WERI-Rb-1 (cell line): ENCODE measurements around the gene SAMD4A.
A peak's percentile ranks its signal among the peaks of the same experiment; 100 is the strongest.

Experiments used
- DNase-seq: peaks from one replicate; pipeline ENCODE4 v3.0.0-alpha.2; 2020
- H3K27ac ChIP-seq: fragments of 250-450 bp; sonication (Bioruptor Pico); 2 replicates; pipeline ENCODE4 v1.5.1; 2020; ENCODE audit warnings: mild to moderate bottlenecking, moderate library complexity
- H3K27me3 ChIP-seq: fragments of 250-450 bp; sonication (Bioruptor Pico); 2 replicates; pipeline ENCODE4 v1.5.1; 2021; ENCODE audit warnings: mild to moderate bottlenecking, low read depth, moderate library complexity; ENCODE audit not compliant: insufficient read depth, severe bottlenecking
- H3K36me3 ChIP-seq: fragments of 250-450 bp; sonication (Bioruptor Pico); 2 replicates; pipeline ENCODE4 v1.5.1; 2020; ENCODE audit warnings: mild to moderate bottlenecking, moderate library complexity
- H3K4me3 ChIP-seq: 2 replicates; pipeline ENCODE4 v1.5.1; 2011; ENCODE audit warnings: low read depth, mild to moderate bottlenecking, control low read depth, low read length
- H3K9me3 ChIP-seq: fragments of 250-450 bp; sonication (Bioruptor Pico); 2 replicates; pipeline ENCODE4 v1.5.1; 2021; ENCODE audit warnings: mild to moderate bottlenecking, moderate library complexity; ENCODE audit not compliant: severe bottlenecking
- TF ChIP-seq, protein P1 (sequence below): IDR thresholded peaks from 2 replicates; pipeline ENCODE4 v1.5.1; 2011; ENCODE audit warnings: low read depth, mild to moderate bottlenecking, control low read depth, inconsistent platforms, low read length

SAMD4A gene

DNA sequence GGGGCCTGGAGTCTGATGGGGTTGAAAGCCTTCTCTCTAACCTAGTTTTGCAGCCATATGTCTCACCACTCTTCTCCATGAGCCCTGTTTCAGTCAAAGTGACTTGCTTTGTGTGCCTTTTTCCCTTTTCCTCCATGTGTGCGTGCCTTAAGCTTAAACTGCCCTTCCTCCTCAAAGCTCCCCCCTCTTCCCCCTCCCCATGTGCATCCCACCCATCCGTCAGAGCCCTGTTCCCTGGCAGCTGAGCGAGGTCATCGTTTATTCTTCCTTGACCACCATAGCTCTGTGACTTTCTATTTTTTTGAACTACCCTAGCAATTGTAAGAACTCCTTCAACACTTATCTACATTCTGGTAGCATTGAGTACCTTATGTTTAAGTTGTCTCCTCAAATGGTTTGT is 24.9 kb downstream of the SAMD4A start:
- H3K27me3 ChIP-seq = no peaks in the 10 kb centered on the region
- H3K4me3 ChIP-seq = no peak overlapping the region
- no peak overlapping the region for H3K27ac ChIP-seq
- no peaks in the 10 kb centered on the region for H3K9me3 ChIP-seq
- peaks cover 5% of the 10 kb centered on the region; the same call in 1 of the 2 replicates for H3K36me3 ChIP-seq
- no peak for DNase-seq
- TF ChIP-seq, protein P1, sequence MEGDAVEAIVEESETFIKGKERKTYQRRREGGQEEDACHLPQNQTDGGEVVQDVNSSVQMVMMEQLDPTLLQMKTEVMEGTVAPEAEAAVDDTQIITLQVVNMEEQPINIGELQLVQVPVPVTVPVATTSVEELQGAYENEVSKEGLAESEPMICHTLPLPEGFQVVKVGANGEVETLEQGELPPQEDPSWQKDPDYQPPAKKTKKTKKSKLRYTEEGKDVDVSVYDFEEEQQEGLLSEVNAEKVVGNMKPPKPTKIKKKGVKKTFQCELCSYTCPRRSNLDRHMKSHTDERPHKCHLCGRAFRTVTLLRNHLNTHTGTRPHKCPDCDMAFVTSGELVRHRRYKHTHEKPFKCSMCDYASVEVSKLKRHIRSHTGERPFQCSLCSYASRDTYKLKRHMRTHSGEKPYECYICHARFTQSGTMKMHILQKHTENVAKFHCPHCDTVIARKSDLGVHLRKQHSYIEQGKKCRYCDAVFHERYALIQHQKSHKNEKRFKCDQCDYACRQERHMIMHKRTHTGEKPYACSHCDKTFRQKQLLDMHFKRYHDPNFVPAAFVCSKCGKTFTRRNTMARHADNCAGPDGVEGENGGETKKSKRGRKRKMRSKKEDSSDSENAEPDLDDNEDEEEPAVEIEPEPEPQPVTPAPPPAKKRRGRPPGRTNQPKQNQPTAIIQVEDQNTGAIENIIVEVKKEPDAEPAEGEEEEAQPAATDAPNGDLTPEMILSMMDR = no peak

DNA sequence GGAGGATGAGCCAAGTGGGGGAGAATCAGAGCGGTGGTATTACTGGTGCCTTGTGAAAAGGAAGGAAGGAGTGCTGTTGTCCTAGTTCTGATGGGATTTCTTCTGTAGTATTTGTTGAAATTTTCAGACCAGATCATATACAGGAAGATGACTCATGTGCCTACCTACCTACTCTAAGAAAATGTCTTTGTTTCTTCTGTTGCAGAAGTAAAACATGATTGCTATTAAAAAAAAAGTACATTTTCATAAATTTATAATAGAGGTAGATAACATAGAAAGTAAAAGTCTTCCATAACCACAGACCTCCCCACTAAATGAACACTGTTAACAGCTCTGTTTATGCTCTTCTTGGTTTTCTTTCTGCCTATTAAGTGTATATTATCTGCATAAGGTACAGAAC is 26.9 kb downstream of the SAMD4A start:
- H3K27me3 ChIP-seq = no peaks in the 10 kb centered on the region
- no peak overlapping the region for H3K27ac ChIP-seq
- no peak for DNase-seq
- H3K36me3 ChIP-seq = peaks cover 8% of the 10 kb centered on the region
- H3K4me3 ChIP-seq = no peak overlapping the region
- no peaks in the 10 kb centered on the region for H3K9me3 ChIP-seq
- TF ChIP-seq, protein P1 = no peak

DNA sequence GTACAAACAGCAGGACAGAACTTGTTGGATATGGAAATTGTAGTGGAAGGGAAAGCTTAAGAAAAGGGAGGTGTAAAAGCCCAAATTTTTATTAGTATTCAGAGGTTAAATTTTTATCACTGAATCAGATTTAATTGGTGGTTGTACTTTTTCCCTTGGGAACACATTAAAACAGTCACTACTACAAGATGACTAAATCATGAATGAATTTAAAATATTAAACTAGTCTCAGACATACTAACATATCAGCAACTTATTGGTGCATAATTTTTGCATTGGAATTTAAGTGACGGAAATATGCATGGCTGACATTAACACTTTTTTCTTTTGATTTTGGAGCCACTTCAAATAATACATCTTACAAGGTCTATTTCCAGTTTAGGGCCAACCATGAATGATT is 27.6 kb downstream of the SAMD4A start:
- Histone ChIP-seq H3K9me3 (no peaks in the 10 kb centered on the region), H3K4me3 (no peak overlapping the region), H3K36me3 (peaks cover 7% of the 10 kb centered on the region), H3K27ac (no peak overlapping the region), H3K27me3 (no peaks in the 10 kb centered on the region)
- TF ChIP-seq, protein P1 = no peak
- DNase-seq = no peak

DNA sequence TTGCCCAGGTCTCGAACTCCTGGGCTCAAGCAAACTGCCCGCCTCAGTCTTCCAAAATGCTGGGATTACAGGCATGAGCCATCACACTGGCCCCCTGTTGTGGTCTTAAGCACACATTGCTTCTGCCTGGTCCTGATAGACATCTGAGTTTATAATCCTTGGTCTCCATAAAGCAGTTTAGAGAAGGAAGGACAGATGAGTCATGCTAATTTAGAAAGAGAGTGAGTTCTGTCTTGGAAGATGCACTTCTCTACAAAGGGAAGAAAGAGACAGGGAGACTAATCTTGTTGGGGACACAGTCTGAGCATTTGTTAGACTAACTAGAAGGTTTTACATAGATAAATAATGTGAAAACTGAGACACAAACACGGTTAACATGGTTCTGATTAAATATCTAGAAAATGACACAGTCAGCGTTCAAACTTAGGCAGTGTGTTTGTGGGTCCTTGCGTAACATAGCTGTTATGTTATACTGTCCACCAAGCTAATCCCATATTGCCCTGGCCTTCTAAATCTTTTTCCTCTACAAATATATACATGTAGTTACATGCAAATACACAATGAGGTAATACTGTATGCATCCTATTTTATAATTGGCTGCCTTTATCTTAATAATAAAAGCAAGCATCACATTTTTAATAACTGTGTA is 31.0 kb downstream of the SAMD4A start:
- TF ChIP-seq, protein P1 = no peak
- H3K4me3 ChIP-seq = no peak overlapping the region
- H3K27me3 ChIP-seq = no peaks in the 10 kb centered on the region
- H3K36me3 ChIP-seq = peaks cover 6% of the 10 kb centered on the region
- H3K27ac ChIP-seq = no peak overlapping the region
- no peaks in the 10 kb centered on the region for H3K9me3 ChIP-seq
- DNase-seq = peak; percentile 22

DNA sequence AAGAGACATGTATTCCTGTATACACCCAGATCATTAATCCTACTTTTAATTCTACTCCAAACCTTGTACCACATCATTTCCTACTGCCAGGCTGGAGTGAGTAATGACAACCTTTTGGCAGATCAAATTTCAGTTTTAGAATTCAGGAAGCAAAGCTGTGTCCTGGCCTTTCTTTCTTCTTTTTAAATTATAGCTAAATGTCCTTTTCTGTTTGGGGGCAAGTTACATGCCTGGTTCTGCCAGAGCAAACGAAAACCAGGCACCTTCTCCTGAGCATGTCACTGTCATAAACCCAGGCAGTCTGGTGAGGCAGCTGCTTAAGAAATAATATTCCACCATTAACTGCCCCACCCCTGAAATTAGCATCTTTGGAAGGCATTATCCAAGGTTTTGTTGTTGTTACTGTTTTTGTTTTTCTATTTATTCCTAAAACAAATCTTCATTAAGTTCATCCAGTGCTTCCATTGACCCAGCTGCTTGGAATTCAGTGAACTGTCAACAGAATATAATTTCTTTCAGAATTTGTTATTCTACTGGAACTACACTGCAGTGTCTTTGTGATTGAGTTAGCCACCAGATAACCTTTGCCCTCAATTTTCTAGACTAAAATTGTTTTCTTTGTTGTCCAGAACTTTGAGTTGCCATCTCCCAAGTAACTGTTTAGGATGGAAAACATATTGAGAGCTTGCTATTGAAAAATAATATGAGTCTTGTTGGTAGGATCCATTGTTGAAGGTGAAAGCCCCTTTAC is 33.2 kb downstream of the SAMD4A start:
- no peak overlapping the region for H3K4me3 ChIP-seq
- TF ChIP-seq, protein P1 = no peak
- H3K27me3 ChIP-seq = no peaks in the 10 kb centered on the region
- DNase-seq = no peak
- no peaks in the 10 kb centered on the region for H3K9me3 ChIP-seq
- peaks cover 14% of the 10 kb centered on the region for H3K36me3 ChIP-seq
- no peak overlapping the region for H3K27ac ChIP-seq
